ENCODE measurements around the gene AFF3. TPM values are rescaled to one million over a fixed set of nuclear protein-coding genes. Genes with fewer than 3 reads are reported as not detected.
"Not testable (repeated sequence)": the region's sequence is repeated elsewhere in the genome, so short reads cannot be mapped to it uniquely, and the experiment has no call there.

The AFF3 gene
- total and polyA plus RNA-seq, 5 donors: 4.0 to 22.0 (median 17.8) TPM

DNA sequence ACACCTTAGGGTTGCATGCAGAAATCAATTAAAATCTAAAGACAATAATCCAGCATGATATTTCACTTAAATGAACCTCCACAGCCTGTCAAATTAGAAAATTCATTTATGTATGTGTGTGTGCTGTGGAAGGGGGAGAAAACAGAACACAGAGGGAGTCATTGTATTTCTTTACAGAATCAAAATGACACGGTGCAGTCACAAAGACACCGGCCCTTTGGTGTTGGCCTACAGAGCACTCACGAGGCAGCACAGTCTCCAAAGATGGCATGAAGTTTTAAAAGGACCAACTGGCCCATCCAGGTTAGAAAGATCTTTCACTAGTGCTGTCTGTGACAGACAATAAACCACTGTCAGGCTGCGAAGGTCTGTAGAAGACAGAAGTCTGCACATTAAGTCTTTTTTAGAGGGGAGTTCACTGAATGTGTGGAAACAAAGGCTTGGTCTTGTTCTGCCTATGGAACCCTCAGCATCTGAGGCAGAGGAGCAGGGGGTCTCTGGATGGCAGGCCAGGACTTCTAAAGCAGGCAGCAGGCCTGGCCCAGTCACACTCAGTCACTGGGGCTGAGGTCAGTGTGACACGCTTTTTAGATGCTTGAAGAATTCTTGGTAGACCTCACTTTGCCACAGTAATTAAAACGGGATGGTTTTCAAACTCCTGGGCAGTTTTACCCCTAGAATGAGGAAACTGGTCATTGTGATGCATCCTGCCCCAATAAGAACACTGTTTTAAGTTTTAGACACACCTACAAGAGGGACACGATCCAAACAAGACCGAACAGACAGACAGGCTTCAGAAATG lies 184.9 kb downstream of the AFF3 start:
- Histone ChIP-seq H3K4me3 (ENCODE audit: low read length) (no peak overlapping the region), H3K27me3 (ENCODE audit: control insufficient read depth, insufficient read depth) (no peaks in the 10 kb centered on the region), H3K4me1 (ENCODE audit: control insufficient read depth, insufficient read depth, low read length) (peaks cover 4% of the 10 kb centered on the region), H3K27ac (ENCODE audit: low read length) (no peak overlapping the region), H3K9me3 (ENCODE audit: control insufficient read depth, low read length) (no peaks in the 10 kb centered on the region)
- intact Hi-C loops (cut with DNase I): no loop called here
- 79% methylated on average over 8 of the region's 8 CpGs for WGBS
- ATAC-seq: no peak
- no peak for DNase-seq

DNA sequence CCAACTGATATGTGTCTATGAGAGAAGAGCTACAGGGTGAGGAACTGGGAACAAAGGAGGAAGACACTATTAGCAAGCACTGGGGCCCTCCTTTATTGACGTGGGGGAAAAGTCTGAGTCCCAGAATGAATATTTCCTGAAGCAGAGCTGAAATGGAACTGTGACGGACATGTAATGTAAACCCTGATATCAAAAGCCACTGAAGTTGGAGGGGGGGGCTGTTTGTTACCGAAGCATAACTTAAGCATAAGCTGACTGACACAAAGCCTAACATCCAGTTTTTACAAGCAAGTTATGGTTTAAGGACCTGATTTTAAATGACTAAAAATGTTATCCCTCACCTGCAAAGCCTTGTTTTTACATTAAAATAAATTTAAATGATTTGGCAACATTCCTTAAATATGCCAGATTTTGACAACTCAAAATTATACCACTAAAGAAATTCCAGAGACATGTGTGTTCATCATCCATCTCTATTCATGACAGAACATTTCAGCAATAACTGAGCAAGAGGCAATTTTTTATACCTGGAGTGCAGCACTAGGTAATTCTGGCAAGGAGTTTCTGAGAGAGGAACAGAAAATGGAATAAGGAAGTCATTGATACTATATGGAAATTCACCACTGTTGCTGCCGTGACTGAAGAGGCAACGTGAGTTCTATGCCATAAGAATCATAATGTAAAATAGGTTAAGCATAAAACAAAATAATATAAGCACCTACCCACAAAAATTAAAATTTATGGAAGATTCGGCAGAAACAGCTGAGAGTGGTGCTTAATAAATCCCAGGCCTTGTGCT lies 186.0 kb downstream of the AFF3 start:
- WGBS: 87% methylated on average over 6 of the region's 6 CpGs
- Histone ChIP-seq H3K9me3 (ENCODE audit: control insufficient read depth, low read length) (no peaks in the 10 kb centered on the region), H3K4me1 (ENCODE audit: control insufficient read depth, insufficient read depth, low read length) (no peaks in the 10 kb centered on the region), H3K27me3 (ENCODE audit: control insufficient read depth, insufficient read depth) (no peaks in the 10 kb centered on the region), H3K27ac (ENCODE audit: low read length) (no peak overlapping the region), H3K4me3 (ENCODE audit: low read length) (no peak overlapping the region)
- ATAC-seq (no peak), DNase-seq (no peak)
- intact Hi-C loops (cut with DNase I): no loop called here

- ATAC-seq: no peak
- intact Hi-C loops (cut with DNase I): no loop called here
Measured at GRCh38 chr2:99953750-99954149, 188.6 kb downstream of the AFF3 start.

GRCh38 chr2:99949963-99950362 lies 192.4 kb downstream of the AFF3 start:
- peaks cover 1% of the 10 kb centered on the region for H3K4me1 ChIP-seq (ENCODE audit: control insufficient read depth, insufficient read depth, low read length)
- intact Hi-C loops (cut with DNase I): no loop called here
- WGBS: 99% methylated on average over 1 of the region's 1 CpG
- no peak overlapping the region for H3K4me3 ChIP-seq (ENCODE audit: low read length)
- DNase-seq (no peak), ATAC-seq (no peak)
- no peaks in the 10 kb centered on the region for H3K9me3 ChIP-seq (ENCODE audit: control insufficient read depth, low read length)
- H3K27me3 ChIP-seq (ENCODE audit: control insufficient read depth, insufficient read depth): no peaks in the 10 kb centered on the region
- H3K27ac ChIP-seq (ENCODE audit: low read length): no peak overlapping the region

More at GRCh38 chr2:99953750-99954149, 188.6 kb downstream of the AFF3 start:
- 95% methylated on average over 2 of the region's 2 CpGs for WGBS
- no peak for DNase-seq
- no peaks in the 10 kb centered on the region for H3K27me3 ChIP-seq (ENCODE audit: control insufficient read depth, insufficient read depth)
- peaks cover 1% of the 10 kb centered on the region for H3K4me1 ChIP-seq (ENCODE audit: control insufficient read depth, insufficient read depth, low read length)
- H3K4me3 ChIP-seq (ENCODE audit: low read length): no peak overlapping the region
- no peaks in the 10 kb centered on the region for H3K9me3 ChIP-seq (ENCODE audit: control insufficient read depth, low read length)
- no peak overlapping the region for H3K27ac ChIP-seq (ENCODE audit: low read length)

DNA sequence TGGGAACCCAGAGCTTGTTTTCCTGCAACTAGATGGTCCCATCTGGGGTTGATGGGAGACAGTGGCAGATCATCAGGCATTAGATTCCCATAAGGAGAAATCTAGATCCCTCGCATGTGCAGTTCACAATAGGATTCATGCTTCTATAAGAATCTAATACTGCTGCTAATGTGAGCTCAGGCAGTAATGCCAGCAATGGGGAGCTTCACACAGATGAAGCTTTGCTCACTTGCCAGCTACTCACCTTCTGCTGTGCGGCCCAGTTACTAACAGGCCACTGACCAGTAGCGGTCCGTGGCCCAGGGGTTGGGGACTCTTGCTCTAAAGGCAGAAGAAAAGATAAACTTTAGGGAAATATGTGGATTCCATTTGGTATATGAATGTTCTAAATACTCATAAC lies 192.9 kb downstream of the AFF3 start:
- 99% methylated on average over 4 of the region's 4 CpGs for WGBS
- H3K4me1 ChIP-seq (ENCODE audit: control insufficient read depth, insufficient read depth, low read length): peaks cover 1% of the 10 kb centered on the region
- H3K27me3 ChIP-seq (ENCODE audit: control insufficient read depth, insufficient read depth): no peaks in the 10 kb centered on the region
- H3K27ac ChIP-seq (ENCODE audit: low read length): no peak overlapping the region
- H3K4me3 ChIP-seq (ENCODE audit: low read length): no peak overlapping the region
- H3K9me3 ChIP-seq (ENCODE audit: control insufficient read depth, low read length): no peaks in the 10 kb centered on the region
- ATAC-seq (no peak), DNase-seq (no peak)
- intact Hi-C loops (cut with DNase I): no loop called here

DNA sequence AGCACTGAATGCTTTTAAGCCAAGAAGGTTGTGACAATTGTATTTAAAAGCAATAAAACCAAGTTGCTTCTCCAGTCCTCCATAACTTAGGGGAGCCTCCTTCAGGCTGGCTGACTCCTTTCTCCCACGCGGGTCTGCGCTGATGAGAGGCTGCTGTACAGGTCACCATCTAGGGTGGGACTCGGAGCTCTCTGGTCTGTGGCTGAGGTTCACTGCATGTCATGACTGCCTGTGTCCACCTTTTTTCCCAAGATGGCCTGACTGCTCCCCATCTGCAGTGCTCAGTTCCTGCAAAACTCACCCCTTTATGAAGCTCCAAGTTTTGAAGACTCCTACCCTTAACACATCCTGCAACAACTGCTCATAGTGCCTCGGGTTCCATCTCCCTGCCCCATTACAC lies 194.4 kb downstream of the AFF3 start:
- 95% methylated on average over 5 of the region's 5 CpGs for WGBS
- no peak overlapping the region for H3K27ac ChIP-seq (ENCODE audit: low read length)
- H3K9me3 ChIP-seq (ENCODE audit: control insufficient read depth, low read length): no peaks in the 10 kb centered on the region
- no peak overlapping the region for H3K4me3 ChIP-seq (ENCODE audit: low read length)
- H3K27me3 ChIP-seq (ENCODE audit: control insufficient read depth, insufficient read depth): no peaks in the 10 kb centered on the region
- intact Hi-C loops (cut with DNase I): no loop called here
- DNase-seq (no peak), ATAC-seq (no peak)
- H3K4me1 ChIP-seq (ENCODE audit: control insufficient read depth, insufficient read depth, low read length): peaks cover 1% of the 10 kb centered on the region

GRCh38 chr2:99947366-99947765 lies 195.0 kb downstream of the AFF3 start:
- WGBS: 71% methylated on average over 4 of the region's 4 CpGs
- H3K4me1 ChIP-seq (ENCODE audit: control insufficient read depth, insufficient read depth, low read length); intact Hi-C loops (cut with DNase I); H3K9me3 ChIP-seq (ENCODE audit: control insufficient read depth, low read length); H3K27ac ChIP-seq (ENCODE audit: low read length); H3K27me3 ChIP-seq (ENCODE audit: control insufficient read depth, insufficient read depth); ATAC-seq; H3K4me3 ChIP-seq (ENCODE audit: low read length); DNase-seq: not testable (repeated sequence)

DNA sequence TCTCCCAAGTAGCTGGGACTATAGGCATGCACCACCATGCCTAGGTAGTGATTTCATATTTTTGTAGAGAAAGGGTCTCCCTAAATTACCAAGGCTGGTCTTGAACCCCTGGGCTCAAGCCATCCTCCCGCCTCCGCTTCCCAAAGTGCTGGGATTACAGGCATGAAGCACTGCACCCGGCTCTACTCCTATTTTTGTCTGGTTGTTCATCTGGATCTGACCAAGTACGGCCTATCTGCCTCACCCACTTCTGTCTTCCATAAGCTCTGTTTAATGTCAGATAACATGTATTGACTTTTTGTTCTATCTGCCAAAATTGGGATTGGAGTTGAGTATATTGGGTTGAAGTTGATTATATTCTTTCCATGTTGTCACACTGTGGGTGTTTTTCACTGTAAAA lies 198.4 kb downstream of the AFF3 start:
- H3K4me1 ChIP-seq (ENCODE audit: control insufficient read depth, insufficient read depth, low read length): no peaks in the 10 kb centered on the region
- ATAC-seq: no peak
- H3K27me3 ChIP-seq (ENCODE audit: control insufficient read depth, insufficient read depth): no peaks in the 10 kb centered on the region
- H3K27ac ChIP-seq (ENCODE audit: low read length): no peak overlapping the region
- WGBS: 69% methylated on average over 4 of the region's 4 CpGs
- H3K9me3 ChIP-seq (ENCODE audit: control insufficient read depth, low read length): no peaks in the 10 kb centered on the region
- no peak for DNase-seq
- no peak overlapping the region for H3K4me3 ChIP-seq (ENCODE audit: low read length)
- intact Hi-C loops (cut with DNase I): no loop called here

DNA sequence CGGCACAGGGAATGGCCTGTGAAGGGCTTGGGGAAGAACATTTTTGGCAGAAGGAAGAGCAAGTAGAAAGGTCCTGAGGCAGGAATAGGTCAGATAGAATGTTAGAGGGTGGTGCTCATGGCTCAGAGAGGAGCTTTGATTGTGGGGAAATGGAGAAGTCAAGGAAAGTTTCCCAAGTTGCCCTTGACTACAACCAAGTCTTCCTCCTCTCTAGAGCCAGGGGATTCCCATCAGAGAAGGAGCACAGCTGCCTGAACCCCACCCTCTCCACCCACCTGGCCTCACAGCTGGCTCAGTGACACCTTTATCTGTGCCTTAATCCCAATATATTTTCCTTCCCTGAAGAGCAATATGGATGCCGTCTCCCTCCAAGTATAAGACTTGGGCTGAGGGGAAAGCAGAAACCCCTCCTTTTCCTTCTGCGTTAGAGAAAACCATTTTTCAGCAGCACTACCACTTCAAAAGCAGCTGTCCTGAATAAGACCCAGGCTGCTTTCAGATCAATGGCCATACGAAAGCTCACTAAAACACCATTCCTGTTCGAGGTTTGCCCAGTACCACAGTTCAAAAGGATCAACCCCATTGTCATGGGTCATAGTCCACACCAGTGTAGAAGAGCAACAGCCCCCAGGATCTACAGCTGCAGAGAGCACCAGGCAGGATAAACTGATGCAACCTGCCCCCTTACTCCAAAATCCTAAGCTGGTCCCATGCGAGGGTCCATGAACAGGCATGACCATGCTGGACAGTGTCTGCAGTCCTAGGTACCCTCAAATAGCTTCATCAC lies 199.6 kb downstream of the AFF3 start:
- intact Hi-C loops (cut with DNase I): no loop called here
- H3K4me3 ChIP-seq (ENCODE audit: low read length): no peak overlapping the region
- no peaks in the 10 kb centered on the region for H3K27me3 ChIP-seq (ENCODE audit: control insufficient read depth, insufficient read depth)
- no peak for DNase-seq
- no peak overlapping the region for H3K27ac ChIP-seq (ENCODE audit: low read length)
- no peaks in the 10 kb centered on the region for H3K4me1 ChIP-seq (ENCODE audit: control insufficient read depth, insufficient read depth, low read length)
- 95% methylated on average over 6 of the region's 6 CpGs for WGBS
- ATAC-seq: no peak
- H3K9me3 ChIP-seq (ENCODE audit: control insufficient read depth, low read length): no peaks in the 10 kb centered on the region

DNA sequence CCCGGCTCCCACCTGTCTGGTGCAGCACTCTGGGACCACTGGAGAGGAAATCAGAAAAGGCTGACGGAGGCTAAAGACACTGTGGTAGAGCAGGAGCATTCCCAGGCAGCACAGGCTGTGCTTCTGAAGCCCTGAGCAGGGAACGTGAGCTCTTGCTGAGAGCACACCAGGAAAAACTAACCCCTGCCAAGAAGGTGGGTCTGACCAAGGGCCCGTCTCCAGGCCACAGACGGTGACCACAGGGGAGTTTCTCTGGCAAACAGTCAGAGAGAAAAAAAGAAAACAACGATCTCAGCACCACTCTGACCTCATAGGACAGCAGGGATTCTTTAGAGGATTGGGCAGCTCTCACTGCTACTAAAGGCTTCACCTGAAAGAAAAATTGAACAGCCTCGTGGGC lies 201.4 kb downstream of the AFF3 start:
- intact Hi-C loops (cut with DNase I): no loop called here
- ATAC-seq (peak in 1 of 2 donors; percentile 68), DNase-seq (peak in 1 of 3 donors; percentile 43)
- WGBS: 40% methylated on average over 7 of the region's 7 CpGs
- Histone ChIP-seq H3K27me3 (ENCODE audit: control insufficient read depth, insufficient read depth) (no peaks in the 10 kb centered on the region), H3K4me1 (ENCODE audit: control insufficient read depth, insufficient read depth, low read length) (no peaks in the 10 kb centered on the region), H3K9me3 (ENCODE audit: control insufficient read depth, low read length) (no peaks in the 10 kb centered on the region), H3K27ac (ENCODE audit: low read length) (no peak overlapping the region), H3K4me3 (ENCODE audit: low read length) (no peak overlapping the region)

DNA sequence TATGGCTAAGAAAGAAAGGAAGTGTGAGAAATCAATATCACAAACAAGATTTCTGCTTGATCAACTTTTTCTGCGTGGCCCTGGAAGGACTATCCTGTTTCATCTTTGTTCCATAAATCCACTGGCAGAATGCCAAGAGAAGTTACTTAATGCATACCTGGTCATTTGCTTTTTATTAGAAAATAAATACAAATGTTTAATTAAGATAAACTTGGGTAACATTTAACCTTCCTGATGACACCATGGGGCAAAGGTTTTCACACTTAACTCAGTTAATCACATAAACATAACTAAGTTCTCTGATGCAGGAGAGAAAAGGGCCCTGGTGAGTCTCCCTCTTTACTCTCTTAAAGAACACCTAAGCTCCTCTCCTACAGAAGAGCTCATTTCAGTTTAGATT lies 203.3 kb downstream of the AFF3 start:
- H3K27ac ChIP-seq (ENCODE audit: low read length): no peak overlapping the region
- WGBS: 83% methylated on average over 1 of the region's 1 CpG
- DNase-seq (no peak), ATAC-seq (no peak)
- no peaks in the 10 kb centered on the region for H3K27me3 ChIP-seq (ENCODE audit: control insufficient read depth, insufficient read depth)
- H3K4me3 ChIP-seq (ENCODE audit: low read length): no peak overlapping the region
- no peaks in the 10 kb centered on the region for H3K9me3 ChIP-seq (ENCODE audit: control insufficient read depth, low read length)
- intact Hi-C loops (cut with DNase I): no loop called here
- no peaks in the 10 kb centered on the region for H3K4me1 ChIP-seq (ENCODE audit: control insufficient read depth, insufficient read depth, low read length)

Measured in right cardiac atrium (tissue), 5 donors.